Heart right ventricle (tissue), 16 donors: Measurements from ENCODE around the gene ZNF362. TPM values are rescaled to one million over a fixed set of nuclear protein-coding genes. Genes with fewer than 3 reads are reported as not detected.

Source experiments
- ATAC-seq, 8 donors: fragments of 200-7000 bp; cut with Tn5 transposase; one replicate each; pipeline ENCODE4 v1.9.1; 2020; ENCODE audit warnings: mild to moderate bottlenecking in 8 of 8, moderate library complexity in 8 of 8, moderate number of reproducible peaks in 1 of 8
- DNase-seq, 2 donors: peaks; one replicate each; pipeline ENCODE4 v3.0.0-alpha.2; 2020
- H3K27ac ChIP-seq, 10 donors: fragments of 200-600 bp; sonication (generic) in 2 of 10; one replicate each; pipeline versions ENCODE4 v1.5.0 to v1.8.0; 2020 to 2022; ENCODE audit warnings: mild to moderate bottlenecking in 3 of 10
- H3K27me3 ChIP-seq, 7 donors: fragments of 200-600 bp; one replicate each; pipeline ENCODE4 v1.8.0; 2021 to 2022; ENCODE audit warnings: mild to moderate bottlenecking in 2 of 7
- H3K36me3 ChIP-seq, 9 donors: fragments of 200-600 bp; sonication (generic) in 1 of 9; one replicate each; pipeline versions ENCODE4 v1.5.0 to v1.8.0; 2020 to 2022; ENCODE audit warnings: mild to moderate bottlenecking in 2 of 9
- H3K4me1 ChIP-seq, 9 donors: fragments of 200-600 bp; sonication (generic) in 1 of 9; one replicate each; pipeline versions ENCODE4 v1.5.0 to v1.8.0; 2020 to 2022; ENCODE audit warnings: mild to moderate bottlenecking in 4 of 9
- H3K4me3 ChIP-seq, 10 donors: fragments of 200-600 bp; sonication (generic) in 2 of 10; one replicate each; pipeline versions ENCODE4 v1.5.0 to v1.8.0; 2020 to 2022; ENCODE audit warnings: mild to moderate bottlenecking in 7 of 10, moderate library complexity in 2 of 10
- H3K9me3 ChIP-seq, 11 donors: fragments of 200-600 bp in 10 of 11; sonication (generic) in 2 of 11; one replicate each; pipeline versions ENCODE4 v1.5.0 to v1.8.0; 2013 to 2022; ENCODE audit warnings: mild to moderate bottlenecking in 2 of 11, control low read depth in 1 of 11, moderate library complexity in 1 of 11
- CTCF ChIP-seq, 9 donors: fragments of 200-600 bp; sonication (generic) in 2 of 9; IDR thresholded peaks; one replicate each; pipeline versions ENCODE4 v1.5.0 to v1.8.0; 2021 to 2022; ENCODE audit warnings: antibody characterized with exemption in 9 of 9, mild to moderate bottlenecking in 5 of 9, moderate library complexity in 1 of 9
- WGBS, 2 donors: extraction: QIAGEN DNeasy Blood & Tissue Kit; methylation state at CpG; one replicate each; pipeline ENCODE4 v1.1.7; 2013; ENCODE audit warnings: inconsistent platforms in 1 of 2; 5-methylcytosine and 5-hydroxymethylcytosine counted together
- intact Hi-C, 10 donors: fragments of 100-400 bp; cut with DNase I; formaldehyde crosslinking; loops; one replicate each; pipeline versions ENCODE4 v1.11.1 to v1.14.2; 2022
- polyA plus RNA-seq, 2 donors: library from polyadenylated mRNA; stranded (reverse); fragments of 200-250 nt; gene quantifications; one replicate each; pipeline ENCODE4 v1.2.3, GENCODE V29; 2013
- total RNA-seq, 10 donors: library from RNA; stranded (reverse); fragmentation: NEBNext Ultra II Directional in 3 of 10; extraction: Animal tissue kit (Norgen Biotek cat#: 25700) in 3 of 10; gene quantifications; one replicate each; pipeline versions ENCODE4 v1.2.1 to v1.2.4, GENCODE V29; 2021 to 2023
- donor health status: Arrhythmogenic right ventricular cardiomyopathy.
- donor health status: ischemic (EF 13 %, LVEDD 7.1; RV severe dilation, severe dysfunction).
- donor health status: healthy with polysubstance abuse.
- donor health status: DM: no; HTN: yes; CAD: no.
- donor health status: DM: no; HTN: no; CAD: no.
- donor health status: ischemic (EF 25% LVEDD 6.9; RV normal size, moderate dysfunction).
- donor health status: ischemic (EF 25% LVEDD 5.7; RV mildly dilated, moderate dysfunction).
- donor health status: healthy.
- donor health status: DM: yes; HTN: yes; CAD: no.
- donor health status: Ischemic cardiomyopathy.
- donor health status: ischemic (EF 35%, LVEDD 5.7; RV mildly dilated, moderate dysfunction).
- donor health status: nonischemic (EF 11% LVEDD 7.7; RV severe dilation, severe dysfunction).
- donor health status: DM: yes; HTN: yes; CAD: no.
- donor health status: PGD.
- donor health status: ischemic (EF 29% LVEDD 5.4; RV normal size, mild dysfunction).
- donor health status: nonischemic (EF 23%, LVEDD 6.1; RV moderate dilation, normal function).

Gene ZNF362
- total and polyA plus RNA-seq, 12 donors = 9.1 to 39.2 (median 31.3) TPM

GRCh38 chr1:33257772-33258712 is 1.8 kb downstream of the ZNF362 start:
- H3K9me3 ChIP-seq = no peaks in the 10 kb centered on the region
- intact Hi-C loops = loop anchor here in 3 of 10 donors (5.0 to 10.0 kb wide), 2 partner anchors 41 to 133 kb away; no protein-coding TSS in a partner anchor
- DNase-seq = no peak
- no peak for TF ChIP-seq CTCF (IDR thresholded peaks at IDR 0.05)
- H3K4me1 ChIP-seq = peaks cover 35 to 65% (median 55%) of the 10 kb centered on the region in 9 donors
- H3K27ac ChIP-seq = peak overlapping the region in 9 of 10 donors; percentile 79 to 94 (median 88)
- H3K36me3 ChIP-seq = peaks cover 0 to 10% (median 4%) of the 10 kb centered on the region in 9 donors
- peak overlapping the region; percentile 61 to 86 (median 75) for H3K4me3 ChIP-seq
- H3K27me3 ChIP-seq = no peaks in the 10 kb centered on the region
- peak in 2 of 8 donors; percentile 2 to 20 for ATAC-seq
- 37 to 39% methylated on average over 19 of the region's 19 CpGs for WGBS, 2 donors

- DNase-seq (no peak), ATAC-seq (no peak)
- Histone ChIP-seq H3K27ac (peak overlapping the region in 5 of 10 donors; percentile 82 to 94 (median 92)), H3K27me3 (no peaks in the 10 kb centered on the region), H3K36me3 (peaks cover 0 to 10% (median 4%) of the 10 kb centered on the region in 9 donors), H3K9me3 (no peaks in the 10 kb centered on the region), H3K4me1 (peaks cover 36 to 73% (median 60%) of the 10 kb centered on the region in 9 donors), H3K4me3 (peak overlapping the region in 3 of 10 donors; percentile 70 to 72 (median 70))
- intact Hi-C loops = loop anchor here in 3 of 10 donors (5.0 to 10.0 kb wide), 2 partner anchors 42 to 134 kb away; no protein-coding TSS in a partner anchor
- 84 to 91% methylated on average over 2 of the region's 2 CpGs for WGBS, 2 donors
- no peak for TF ChIP-seq CTCF (IDR thresholded peaks at IDR 0.05)
These were observed 2.5 kb downstream of the ZNF362 start for GRCh38 chr1:33258788-33259274.

GRCh38 chr1:33259879-33260278 is 3.6 kb downstream of the ZNF362 start:
- TF ChIP-seq CTCF (IDR thresholded peaks at IDR 0.05) = no peak
- no peak overlapping the region for H3K4me3 ChIP-seq
- H3K36me3 ChIP-seq = peaks cover 0 to 10% (median 4%) of the 10 kb centered on the region in 9 donors
- no peaks in the 10 kb centered on the region for H3K27me3 ChIP-seq
- intact Hi-C loops = loop anchor here in 4 of 10 donors (1.0 to 10.0 kb wide), 3 partner anchors 12 to 135 kb away; no protein-coding TSS in a partner anchor
- H3K9me3 ChIP-seq = no peaks in the 10 kb centered on the region
- DNase-seq = no peak
- H3K4me1 ChIP-seq = peaks cover 47 to 82% (median 68%) of the 10 kb centered on the region in 9 donors
- peak overlapping the region in 1 of 10 donors; percentile 67 for H3K27ac ChIP-seq
- WGBS, 2 donors = 89 to 90% methylated on average over 3 of the region's 3 CpGs
- ATAC-seq = no peak

- Histone ChIP-seq H3K4me3 (no peak overlapping the region), H3K27me3 (no peaks in the 10 kb centered on the region), H3K27ac (peak overlapping the region in 3 of 10 donors; percentile 32 to 67 (median 38)), H3K9me3 (no peaks in the 10 kb centered on the region), H3K36me3 (peaks cover 0 to 10% (median 4%) of the 10 kb centered on the region in 9 donors), H3K4me1 (peaks cover 46 to 82% (median 64%) of the 10 kb centered on the region in 9 donors)
- ATAC-seq (no peak), DNase-seq (no peak)
- TF ChIP-seq CTCF (IDR thresholded peaks at IDR 0.05) = no peak
- intact Hi-C loops = loop anchor here in 1 of 10 donors (1.0 kb wide), 1 partner anchor 12 kb away; no protein-coding TSS in a partner anchor
- 70 to 71% methylated on average over 5 of the region's 5 CpGs for WGBS, 2 donors
These were observed 4.1 kb downstream of the ZNF362 start for GRCh38 chr1:33260439-33260838.
